Measurements from ENCODE around the gene IL17RC.
"Not testable (repeated sequence)": the region's sequence is repeated elsewhere in the genome, so short reads cannot be mapped to it uniquely, and the experiment has no call there.

The IL17RC gene

DNA sequence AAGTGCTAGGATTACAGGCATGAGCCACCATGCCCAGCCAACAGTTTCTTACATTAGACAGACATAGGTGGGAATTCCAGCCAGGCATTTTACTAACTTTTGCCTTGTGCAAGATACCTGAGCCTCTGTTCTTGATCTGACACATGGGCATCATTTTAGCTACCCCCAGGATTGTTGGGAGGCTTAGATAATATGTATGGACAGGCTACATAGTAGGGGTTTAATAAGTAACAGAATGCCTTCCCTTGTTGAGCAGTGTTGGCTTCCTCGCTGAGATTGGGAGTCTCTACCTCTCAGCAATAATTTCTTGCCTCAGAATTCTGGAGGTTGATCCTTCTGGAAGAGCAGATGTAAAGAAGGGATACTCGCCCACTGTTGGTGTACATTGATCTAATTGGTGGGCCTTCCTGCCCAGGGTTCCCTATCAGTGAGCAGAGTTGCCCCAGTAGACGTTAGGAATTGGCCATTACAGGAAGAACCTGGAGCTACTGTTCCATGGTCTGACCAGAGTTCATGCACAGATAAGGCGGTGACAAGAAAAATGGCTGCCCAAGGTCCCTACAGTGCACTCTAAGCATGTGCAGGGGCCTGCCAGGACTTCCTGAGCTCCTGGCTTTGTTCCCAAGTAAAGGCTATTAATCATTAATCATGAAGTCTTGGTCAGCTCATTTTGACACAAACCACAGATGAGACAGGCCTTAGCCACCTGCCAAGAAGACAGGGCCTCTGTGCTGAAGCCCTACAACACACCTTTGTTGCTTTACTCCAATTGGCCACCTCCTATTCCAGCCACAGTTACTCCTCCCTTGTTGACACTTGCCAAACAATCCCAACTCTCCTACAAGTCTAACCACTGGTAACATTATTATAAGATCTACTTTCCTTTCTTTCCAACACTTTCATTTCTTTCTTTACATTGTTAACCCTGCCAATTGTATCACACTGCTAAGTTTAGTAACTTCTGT is 19.2 kb upstream of the IL17RC start:
- H3K4me3 ChIP-seq (replicated peaks; ENCODE audit: low read depth, low read length), result no peak overlapping the region
- TF ChIP-seq, protein P1, sequence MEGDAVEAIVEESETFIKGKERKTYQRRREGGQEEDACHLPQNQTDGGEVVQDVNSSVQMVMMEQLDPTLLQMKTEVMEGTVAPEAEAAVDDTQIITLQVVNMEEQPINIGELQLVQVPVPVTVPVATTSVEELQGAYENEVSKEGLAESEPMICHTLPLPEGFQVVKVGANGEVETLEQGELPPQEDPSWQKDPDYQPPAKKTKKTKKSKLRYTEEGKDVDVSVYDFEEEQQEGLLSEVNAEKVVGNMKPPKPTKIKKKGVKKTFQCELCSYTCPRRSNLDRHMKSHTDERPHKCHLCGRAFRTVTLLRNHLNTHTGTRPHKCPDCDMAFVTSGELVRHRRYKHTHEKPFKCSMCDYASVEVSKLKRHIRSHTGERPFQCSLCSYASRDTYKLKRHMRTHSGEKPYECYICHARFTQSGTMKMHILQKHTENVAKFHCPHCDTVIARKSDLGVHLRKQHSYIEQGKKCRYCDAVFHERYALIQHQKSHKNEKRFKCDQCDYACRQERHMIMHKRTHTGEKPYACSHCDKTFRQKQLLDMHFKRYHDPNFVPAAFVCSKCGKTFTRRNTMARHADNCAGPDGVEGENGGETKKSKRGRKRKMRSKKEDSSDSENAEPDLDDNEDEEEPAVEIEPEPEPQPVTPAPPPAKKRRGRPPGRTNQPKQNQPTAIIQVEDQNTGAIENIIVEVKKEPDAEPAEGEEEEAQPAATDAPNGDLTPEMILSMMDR (IDR thresholded peaks at IDR 0.05; ENCODE audit: insufficient read depth, low read length, poor library complexity, severe bottlenecking), result no peak
- DNase-seq (ENCODE audit: extremely low read depth, insufficient read length), result no peak
- H3K27me3 ChIP-seq (replicated peaks; ENCODE audit: control insufficient read depth, insufficient read depth, low read length), result no peaks in the 10 kb centered on the region
- H3K36me3 ChIP-seq (ENCODE audit: control insufficient read depth, insufficient read depth, low read length), result peaks cover 10% of the 10 kb centered on the region

GRCh38 chr3:9898467-9899241 is 18.2 kb upstream of the IL17RC start:
- TF ChIP-seq, protein P1 (IDR thresholded peaks at IDR 0.05; ENCODE audit: insufficient read depth, low read length, poor library complexity, severe bottlenecking), result no peak
- Histone ChIP-seq H3K4me3 (replicated peaks; ENCODE audit: low read depth, low read length) (no peak overlapping the region), H3K27me3 (replicated peaks; ENCODE audit: control insufficient read depth, insufficient read depth, low read length) (no peaks in the 10 kb centered on the region), H3K36me3 (ENCODE audit: control insufficient read depth, insufficient read depth, low read length) (peaks cover under 1% of the 10 kb centered on the region)
- no peak for DNase-seq (ENCODE audit: extremely low read depth, insufficient read length)

DNA sequence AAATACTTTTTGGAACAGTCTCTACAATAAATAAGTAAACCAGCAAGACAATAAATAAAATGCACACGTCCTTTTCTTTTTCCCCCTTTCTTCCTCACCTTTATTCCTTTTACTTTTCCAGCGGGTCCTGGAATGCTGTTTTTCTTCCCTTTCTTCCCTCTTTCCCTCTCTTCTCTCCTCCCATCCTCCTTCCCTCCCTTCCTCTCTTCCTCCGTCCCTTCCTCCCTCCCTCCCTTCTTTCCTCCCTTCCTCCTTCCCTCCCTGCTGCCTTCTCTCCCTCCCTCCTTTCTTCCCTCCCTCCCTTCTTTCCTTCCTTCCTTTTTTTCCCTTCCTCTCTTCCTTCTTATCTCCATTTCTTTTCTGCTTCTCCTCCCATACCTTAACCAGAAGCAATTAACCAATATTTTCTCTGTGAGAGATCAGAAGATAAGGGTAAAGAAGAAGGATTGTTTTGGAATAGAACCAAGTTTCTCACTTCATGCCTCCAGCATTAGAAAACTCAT is 17.6 kb upstream of the IL17RC start:
- DNase-seq (ENCODE audit: extremely low read depth, insufficient read length), result no peak
- Histone ChIP-seq H3K4me3 (replicated peaks; ENCODE audit: low read depth, low read length) (no peak overlapping the region), H3K27me3 (replicated peaks; ENCODE audit: control insufficient read depth, insufficient read depth, low read length) (no peaks in the 10 kb centered on the region), H3K36me3 (ENCODE audit: control insufficient read depth, insufficient read depth, low read length) (no peaks in the 10 kb centered on the region; the same call in none of the 2 replicates)
- TF ChIP-seq, protein P1 (IDR thresholded peaks at IDR 0.05; ENCODE audit: insufficient read depth, low read length, poor library complexity, severe bottlenecking), result no peak

DNA sequence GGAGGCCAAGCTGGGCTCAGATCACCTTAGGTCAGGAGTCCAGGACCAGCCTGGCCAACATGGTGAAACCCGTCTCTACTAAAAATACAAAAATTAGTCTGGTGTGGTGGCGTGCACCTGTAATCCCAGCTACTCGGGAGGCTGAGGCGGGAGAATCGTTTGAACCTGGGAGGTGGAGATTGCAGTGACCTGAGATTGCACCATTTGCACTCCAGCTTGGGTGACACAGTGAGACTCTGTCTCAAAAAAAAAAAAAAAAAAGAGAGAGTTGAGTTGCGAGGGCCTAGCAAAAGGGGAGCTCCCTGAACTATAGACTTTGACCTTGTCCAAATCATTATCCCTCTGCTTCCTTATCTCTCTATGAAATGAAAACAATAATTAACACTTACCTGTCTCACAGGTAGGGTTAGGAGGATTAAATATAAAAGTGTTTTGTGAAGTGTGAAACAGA is 15.9 kb upstream of the IL17RC start:
- DNase-seq (ENCODE audit: extremely low read depth, insufficient read length); H3K36me3 ChIP-seq (ENCODE audit: control insufficient read depth, insufficient read depth, low read length); H3K4me3 ChIP-seq (replicated peaks; ENCODE audit: low read depth, low read length); H3K27me3 ChIP-seq (replicated peaks; ENCODE audit: control insufficient read depth, insufficient read depth, low read length): not testable (repeated sequence)

DNA sequence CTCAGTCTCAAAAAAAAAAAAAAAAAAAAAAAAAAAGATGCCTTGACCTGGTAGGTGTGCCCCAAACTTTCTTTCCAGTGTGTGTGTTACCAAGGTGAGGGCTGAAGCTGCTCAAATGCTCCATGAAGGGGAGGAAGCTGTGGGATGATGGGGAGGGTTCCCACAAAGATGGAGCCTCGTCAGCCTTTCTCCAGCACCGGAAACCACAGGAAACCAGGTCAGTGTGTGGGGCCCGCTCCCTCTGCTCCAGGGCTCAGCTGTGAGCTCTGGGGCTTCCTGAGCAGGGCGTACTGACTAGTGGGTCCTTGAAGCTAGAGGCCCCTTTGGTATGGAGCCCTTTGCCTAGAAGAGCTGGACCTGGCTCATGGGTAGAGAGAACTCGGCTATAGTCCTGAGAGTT is 14.9 kb upstream of the IL17RC start:
- H3K27me3 ChIP-seq (replicated peaks; ENCODE audit: control insufficient read depth, insufficient read depth, low read length), result no peaks in the 10 kb centered on the region
- DNase-seq (ENCODE audit: extremely low read depth, insufficient read length), result no peak
- no peak overlapping the region for H3K4me3 ChIP-seq (replicated peaks; ENCODE audit: low read depth, low read length)
- TF ChIP-seq, protein P1 (IDR thresholded peaks at IDR 0.05; ENCODE audit: insufficient read depth, low read length, poor library complexity, severe bottlenecking), result no peak
- H3K36me3 ChIP-seq (ENCODE audit: control insufficient read depth, insufficient read depth, low read length), result no peaks in the 10 kb centered on the region; the same call in 1 of the 2 replicates

Data from GM06990 (cell line).